Measurements from ENCODE around the gene CYBA.

CYBA gene

GRCh38 chr16:88622125-88622524, 28.7 kb downstream of the CYBA start:
- no peak for TF ChIP-seq CTCF (conservative IDR thresholded peaks at IDR 0.05; ENCODE audit: low read depth)
- ChIA-PET POLR2A (ENCODE audit: low non-redundant PET) (no interaction called here), CTCF (no interaction called here)
- H3K27ac ChIP-seq, result no peak overlapping the region
- no peak for DNase-seq (ENCODE audit: low spot score)

GRCh38 chr16:88619859-88620815, 30.7 kb downstream of the CYBA start:
- H3K27ac ChIP-seq, result peak overlapping the region; percentile 9; the same call in 1 of the 2 replicates
- POLR2A ChIA-PET (ENCODE audit: low non-redundant PET), result interaction anchor here (0.7 kb wide), 1 partner anchor 50 kb away, joined by 6 read pairs; no protein-coding TSS in a partner anchor
- TF ChIP-seq CTCF (conservative IDR thresholded peaks at IDR 0.05; ENCODE audit: low read depth), result no peak
- DNase-seq (ENCODE audit: low spot score), result no peak
- CTCF ChIA-PET, result interaction anchor here (0.7 kb wide), 1 partner anchor 11 kb away, joined by 5 read pairs; no protein-coding TSS in a partner anchor

GRCh38 chr16:88618956-88619667, 31.7 kb downstream of the CYBA start:
- POLR2A ChIA-PET (ENCODE audit: low non-redundant PET), result interaction anchor here (0.7 kb wide), 1 partner anchor 49 kb away, joined by 6 read pairs; no protein-coding TSS in a partner anchor
- peak overlapping the region; percentile 9; the same call in 1 of the 2 replicates for H3K27ac ChIP-seq
- DNase-seq (ENCODE audit: low spot score), result no peak
- CTCF ChIA-PET, result no interaction called here
- TF ChIP-seq CTCF (conservative IDR thresholded peaks at IDR 0.05; ENCODE audit: low read depth), result no peak

- POLR2A ChIA-PET (ENCODE audit: low non-redundant PET), result interaction anchor here (0.6 kb wide), 1 partner anchor 836 kb away, joined by 3 read pairs; no protein-coding TSS in a partner anchor
- CTCF ChIA-PET, result no interaction called here
- no peak for TF ChIP-seq CTCF (conservative IDR thresholded peaks at IDR 0.05; ENCODE audit: low read depth)
- DNase-seq (ENCODE audit: low spot score), result no peak
- H3K27ac ChIP-seq, result peak overlapping the region; percentile 9; the same call in 1 of the 2 replicates
These were observed 32.5 kb downstream of the CYBA start for GRCh38 chr16:88618182-88618955.

GRCh38 chr16:88617268-88618031, 33.4 kb downstream of the CYBA start:
- H3K27ac ChIP-seq, result no peak overlapping the region
- TF ChIP-seq CTCF (conservative IDR thresholded peaks at IDR 0.05; ENCODE audit: low read depth), result no peak
- ChIA-PET CTCF (interaction anchor here (1.0 kb wide), 1 partner anchor 10 kb away, joined by 6 read pairs; no protein-coding TSS in a partner anchor), POLR2A (ENCODE audit: low non-redundant PET) (interaction anchor here (0.6 kb wide), 1 partner anchor 836 kb away, joined by 3 read pairs; no protein-coding TSS in a partner anchor)
- no peak for DNase-seq (ENCODE audit: low spot score)
